Measurements from ENCODE around the gene FMN1.
"Not testable (repeated sequence)": the region's sequence is repeated elsewhere in the genome, so short reads cannot be mapped to it uniquely, and the experiment has no call there.

Gene FMN1

GRCh38 chr15:33086500-33087121 lies 107.9 kb downstream of the FMN1 start:
- DNase-seq: peak; percentile 73

DNA sequence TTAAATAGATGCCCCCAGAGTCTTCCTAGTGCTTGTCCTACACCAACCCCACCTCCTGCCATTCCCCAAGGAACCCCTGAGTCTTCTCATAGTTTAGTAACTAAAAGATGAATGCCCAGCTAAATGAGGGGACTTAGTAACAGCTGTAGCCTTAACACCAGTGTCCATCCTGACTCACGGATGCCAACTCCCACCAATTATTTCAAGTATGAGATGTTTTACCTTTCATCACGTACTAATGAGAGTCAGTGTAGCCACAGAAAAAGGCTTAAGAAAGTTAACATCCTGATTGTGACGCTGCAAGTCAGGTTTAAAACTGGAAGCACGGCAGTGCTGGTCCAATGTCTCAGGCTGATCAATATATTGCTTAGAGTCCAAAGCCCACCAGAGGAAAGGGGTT lies 109.9 kb downstream of the FMN1 start:
- no peak for DNase-seq

DNA sequence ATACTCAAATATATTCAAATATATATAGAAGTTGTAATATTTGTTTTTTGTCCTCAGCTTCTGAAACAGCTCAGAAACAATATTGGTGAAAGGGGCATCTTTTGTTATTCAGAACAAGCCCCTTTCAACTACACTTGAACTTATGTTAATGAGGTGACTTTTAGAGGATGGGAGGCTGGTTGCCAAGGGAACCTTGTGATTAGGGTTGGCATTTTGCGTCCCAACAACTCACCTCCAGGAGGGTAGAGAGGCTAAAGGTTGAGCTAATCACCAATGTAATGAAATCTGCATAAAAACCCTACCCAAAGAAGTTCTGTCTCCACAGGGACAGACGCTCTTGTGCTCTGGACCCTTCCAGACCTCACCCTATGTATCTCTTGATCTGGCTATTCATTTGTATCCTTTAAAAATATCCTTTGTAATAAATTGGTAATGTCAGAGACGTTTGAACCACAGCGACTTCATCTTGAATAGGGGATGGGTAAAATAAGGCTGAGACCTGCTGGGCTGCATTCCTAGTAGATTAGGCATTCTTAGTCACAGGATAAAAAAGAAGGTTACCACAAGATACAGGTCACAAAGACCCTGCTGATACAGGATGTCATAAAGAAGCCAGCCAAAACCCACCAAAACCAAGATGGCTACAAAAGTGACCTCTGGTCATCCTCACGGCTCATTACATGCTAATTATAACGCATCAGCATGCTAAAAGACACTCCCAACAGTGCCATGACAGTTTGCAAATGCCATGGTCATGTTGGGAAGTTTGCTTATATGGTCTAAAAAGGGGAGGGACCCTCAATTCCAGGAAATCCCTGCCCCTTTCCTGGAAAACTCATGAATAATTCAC lies 111.1 kb downstream of the FMN1 start:
- DNase-seq: no peak

DNA sequence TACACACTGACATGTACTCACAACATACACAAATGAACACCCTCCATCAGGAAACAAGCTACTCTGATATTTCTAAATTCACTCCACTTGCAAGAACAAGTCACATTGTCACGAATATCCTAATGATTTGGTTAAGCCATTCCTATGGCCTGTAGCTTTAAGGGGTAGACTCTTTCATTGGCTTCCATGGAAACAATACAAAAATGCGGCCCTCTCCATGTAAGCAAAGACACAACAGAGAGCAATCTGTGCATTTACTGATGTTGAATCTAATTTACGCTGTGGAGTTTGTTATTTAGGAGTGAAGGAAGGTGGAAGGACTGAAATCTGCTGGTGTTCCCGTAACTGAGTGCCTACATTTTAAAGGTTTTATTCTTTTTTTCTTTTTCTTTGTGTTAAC lies 114.5 kb downstream of the FMN1 start:
- DNase-seq: no peak

- no peak for DNase-seq
Observed at GRCh38 chr15:33078607-33079006, 115.9 kb downstream of the FMN1 start.

- DNase-seq: no peak
Observed at GRCh38 chr15:33076937-33077336, 117.6 kb downstream of the FMN1 start.

DNA sequence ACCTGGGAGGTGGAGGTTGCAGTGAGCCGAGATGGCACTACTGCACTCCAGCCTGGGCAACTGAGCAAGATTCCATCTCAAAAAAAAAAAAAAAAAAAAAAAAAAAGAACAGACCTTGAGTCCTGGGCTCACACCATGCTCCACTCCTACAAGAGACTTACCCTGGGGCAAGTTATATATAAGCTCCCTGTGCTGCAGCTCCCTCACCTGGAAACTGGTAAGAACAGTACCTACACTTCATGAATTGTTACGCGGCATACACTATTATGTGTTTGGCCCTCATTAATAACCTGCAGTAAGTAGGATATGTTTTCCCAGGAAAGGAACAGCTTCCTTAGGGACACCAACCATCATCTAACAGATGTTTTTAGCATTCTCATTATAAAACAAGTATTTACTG lies 119.6 kb downstream of the FMN1 start:
- no peak for DNase-seq

DNA sequence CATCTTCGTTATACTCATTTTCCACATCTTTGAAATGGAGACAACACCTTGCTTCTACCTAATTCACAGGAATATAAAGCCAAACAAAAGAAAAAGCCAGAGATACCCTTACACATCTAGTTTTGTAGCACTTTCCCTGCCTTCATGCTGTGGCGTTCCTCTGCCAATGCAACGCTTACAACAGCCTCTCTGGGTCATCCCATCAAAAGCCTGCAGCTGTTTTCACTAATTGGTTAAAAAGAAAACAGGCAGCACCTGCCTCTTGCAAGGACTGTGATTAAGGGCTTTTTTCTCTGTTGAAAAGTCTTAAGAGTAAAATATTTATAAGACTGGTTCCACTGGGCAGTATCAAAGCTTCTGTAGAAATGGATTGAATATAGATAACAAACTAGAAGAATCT lies 120.3 kb downstream of the FMN1 start:
- no peak for DNase-seq

DNA sequence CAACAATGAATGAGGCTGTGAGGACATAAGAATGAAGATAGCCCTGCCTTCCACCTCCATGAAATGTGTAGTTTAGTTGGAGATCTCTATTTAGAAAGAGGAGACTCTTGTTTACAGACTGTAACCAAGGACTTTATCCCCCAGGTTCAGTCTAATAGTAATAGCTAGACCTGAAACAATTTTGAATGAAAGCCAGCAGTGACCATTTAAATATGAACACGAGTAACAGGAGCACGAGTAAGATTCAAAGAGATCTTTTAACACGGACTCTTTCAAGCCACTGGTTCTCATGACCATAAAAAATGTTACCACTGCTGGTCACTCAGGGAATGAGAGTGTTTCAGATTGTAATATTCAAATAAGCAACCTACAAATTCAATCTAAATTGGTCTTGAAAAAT lies 123.1 kb downstream of the FMN1 start:
- DNase-seq: no peak

DNA sequence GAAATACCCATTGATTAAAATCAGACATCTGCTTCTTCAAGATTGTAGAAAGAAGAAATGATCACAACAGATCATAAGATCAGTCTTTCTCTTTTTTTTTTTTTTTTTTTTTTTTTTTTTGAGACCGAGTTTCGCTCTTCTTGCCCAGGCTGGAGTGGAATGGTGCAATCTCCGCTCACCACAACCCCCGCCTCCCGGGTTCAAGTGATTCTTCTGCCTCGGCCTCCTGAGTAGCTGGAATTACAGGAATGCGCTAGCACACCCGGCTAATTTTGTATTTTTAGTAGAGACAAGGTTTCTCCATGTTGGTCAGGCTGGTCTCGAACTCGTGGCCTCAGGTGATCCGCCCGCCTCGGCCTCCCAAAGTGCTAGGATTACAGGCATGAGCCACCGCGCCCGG lies 124.6 kb downstream of the FMN1 start:
- not testable (repeated sequence) for DNase-seq

- DNase-seq: no peak
Observed at GRCh38 chr15:33069161-33069560, 125.4 kb downstream of the FMN1 start.

GRCh38 chr15:33068511-33068990 lies 126.0 kb downstream of the FMN1 start:
- DNase-seq: peak; percentile 60

DNA sequence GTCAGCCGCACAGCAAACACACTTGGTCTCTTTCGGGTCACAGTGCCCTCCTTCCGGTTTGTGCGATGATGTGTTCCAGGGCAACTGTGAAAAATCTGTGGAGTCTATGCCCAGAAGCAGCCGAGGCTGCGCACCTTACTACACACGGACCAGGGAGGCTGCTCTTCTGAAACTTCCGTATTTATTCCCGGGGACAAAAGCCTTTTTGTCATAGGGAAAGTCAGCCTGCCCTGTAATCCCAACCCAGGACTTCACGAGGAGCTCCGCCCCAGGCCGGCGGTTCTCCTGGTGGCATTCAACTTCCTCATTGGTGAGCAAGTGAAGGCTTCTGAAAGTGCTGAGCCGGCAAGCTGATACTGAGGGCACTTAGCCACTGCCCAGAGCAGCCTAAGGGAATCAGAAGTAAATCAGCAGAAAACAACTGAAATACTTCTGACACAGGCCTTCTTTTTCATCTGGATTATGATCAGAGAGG lies 126.5 kb downstream of the FMN1 start:
- DNase-seq: peak; percentile 92

DNA sequence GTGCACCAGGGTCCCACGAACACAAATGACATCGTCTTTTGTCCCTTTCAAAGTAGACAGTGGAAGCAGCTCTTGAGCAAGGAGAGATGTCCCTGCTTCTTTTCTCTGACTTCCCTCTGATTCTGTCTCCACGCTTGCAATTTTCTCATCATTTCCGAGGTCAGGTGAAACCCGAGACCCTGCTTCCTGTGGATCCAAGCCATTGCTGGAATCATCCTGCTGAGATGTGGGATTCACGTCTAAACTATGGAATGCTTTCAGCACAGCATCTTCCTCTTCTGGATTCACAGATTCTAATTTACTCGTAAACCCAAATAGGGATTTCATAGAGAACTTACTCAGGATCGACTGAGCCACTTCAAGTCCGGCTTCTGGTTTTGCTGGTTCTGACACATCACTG lies 127.1 kb downstream of the FMN1 start:
- DNase-seq: no peak

- no peak for DNase-seq
Observed at GRCh38 chr15:33066584-33066983, 127.9 kb downstream of the FMN1 start.

DNA sequence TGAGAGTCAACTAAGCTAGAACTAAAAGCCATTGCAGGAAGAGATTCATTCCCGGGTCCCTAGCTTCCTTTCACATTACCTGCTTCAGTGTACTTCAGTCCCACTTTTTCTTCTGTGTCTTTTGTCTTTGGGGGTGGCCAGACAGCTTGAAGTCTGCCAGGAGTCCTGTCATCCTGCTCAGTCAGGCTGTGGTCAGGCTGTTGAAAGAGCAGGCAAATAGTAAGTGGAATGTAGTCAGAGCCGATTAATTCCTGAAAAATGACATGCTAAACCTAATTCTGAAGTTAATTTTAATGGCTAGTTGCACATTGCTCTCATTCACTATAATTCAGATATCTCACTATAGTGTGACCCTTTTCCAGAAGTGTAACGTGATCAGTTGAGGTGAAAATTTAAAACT lies 129.6 kb downstream of the FMN1 start:
- no peak for DNase-seq

DNA sequence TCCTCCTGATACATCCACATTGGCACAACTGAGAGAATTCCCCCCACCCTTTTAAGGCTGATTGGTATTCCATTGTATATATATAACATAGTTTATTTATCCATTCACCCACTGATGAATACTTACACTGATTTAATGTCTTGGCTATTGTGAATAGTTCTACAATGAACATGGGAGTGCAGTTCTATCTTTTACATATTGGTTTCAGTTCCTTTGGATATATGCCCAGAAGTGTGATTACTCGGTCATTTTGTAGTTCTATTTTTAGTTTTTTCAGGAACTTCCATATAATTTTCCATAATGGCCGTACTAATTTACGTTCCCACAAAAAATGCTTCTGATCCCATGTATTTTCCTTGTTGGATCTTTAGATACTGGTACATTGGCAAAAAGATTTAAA lies 135.3 kb downstream of the FMN1 start:
- peak; percentile 34 for DNase-seq

DNA sequence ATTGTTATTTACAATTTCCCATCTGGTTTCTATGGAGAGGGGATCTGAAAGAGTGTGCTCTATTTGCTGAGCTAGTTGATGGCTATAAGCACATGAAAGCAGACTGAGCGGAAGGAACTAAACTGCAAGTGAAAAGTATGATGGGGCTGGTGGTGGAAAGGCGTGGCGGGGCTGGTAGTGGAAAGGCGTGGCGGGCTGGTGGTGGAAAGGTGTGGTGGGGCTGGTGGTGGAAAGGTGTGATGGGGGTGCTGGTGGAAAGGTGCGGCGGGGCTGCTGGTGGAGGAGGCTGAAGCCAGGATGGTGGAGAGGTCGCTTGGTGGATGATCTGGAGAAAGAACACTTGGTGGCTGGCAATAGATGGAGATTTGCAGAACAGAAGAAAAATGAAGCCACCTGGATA lies 136.7 kb downstream of the FMN1 start:
- no peak for DNase-seq

DNA sequence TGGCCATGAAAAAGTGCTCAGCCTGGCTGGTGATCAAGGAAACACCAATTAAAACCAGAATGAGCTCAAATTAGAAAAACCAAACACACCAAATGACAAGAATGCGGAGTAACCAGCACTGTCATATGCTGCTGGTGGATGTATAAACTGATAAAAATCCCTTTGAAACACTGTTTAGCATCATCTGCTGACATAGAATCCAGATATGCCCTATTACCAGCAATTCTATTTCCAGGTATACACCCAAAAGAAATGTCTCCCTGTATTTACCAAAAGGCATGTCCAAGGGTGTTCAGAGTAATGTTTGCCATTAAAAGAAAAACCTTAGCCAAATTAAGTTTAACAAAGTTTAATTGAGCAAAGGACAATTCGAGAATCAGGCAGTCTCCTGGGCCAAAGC lies 138.6 kb downstream of the FMN1 start:
- DNase-seq: no peak

GRCh38 chr15:33051528-33051927 lies 143.0 kb downstream of the FMN1 start:
- DNase-seq: no peak

DNA sequence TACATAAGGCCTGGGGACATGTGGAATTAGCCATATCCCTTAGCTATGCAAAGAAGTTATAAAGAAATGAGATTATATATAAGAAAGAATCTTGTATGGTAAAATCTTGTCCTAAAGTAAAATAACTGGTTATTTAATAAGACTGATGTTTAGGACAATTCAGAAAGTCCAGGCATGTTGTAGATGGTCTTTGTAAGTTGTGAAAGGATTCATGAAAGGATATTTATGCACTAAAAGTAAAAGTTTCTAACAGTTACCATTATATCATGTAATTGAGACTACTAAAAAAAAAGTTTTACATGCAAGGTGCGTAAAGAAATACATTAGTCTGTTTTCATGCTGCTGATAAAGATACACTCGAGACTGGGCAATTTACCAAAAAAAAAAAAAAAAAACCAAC lies 146.3 kb downstream of the FMN1 start:
- DNase-seq: no peak

- DNase-seq: no peak
Observed at GRCh38 chr15:33047077-33047476, 147.4 kb downstream of the FMN1 start.

DNA sequence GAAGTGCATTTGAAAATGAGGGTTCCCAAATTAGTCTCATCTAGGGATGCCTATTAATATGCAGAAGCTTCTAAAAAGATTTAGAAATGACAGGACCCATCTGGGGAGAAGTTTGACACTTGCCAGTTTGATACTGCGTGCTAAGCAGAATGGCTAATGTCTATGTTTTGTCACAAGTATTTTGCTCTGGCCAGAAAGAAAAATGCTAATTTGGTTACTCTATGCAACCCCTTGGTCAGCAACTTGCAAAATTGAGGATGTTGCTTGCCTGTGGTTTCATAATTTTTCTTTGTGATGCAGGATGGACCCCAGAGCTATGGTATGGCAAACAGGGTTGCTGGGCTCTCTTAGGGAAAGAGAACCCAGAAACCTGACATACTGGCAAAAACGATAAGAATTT lies 148.2 kb downstream of the FMN1 start:
- no peak for DNase-seq

DNA sequence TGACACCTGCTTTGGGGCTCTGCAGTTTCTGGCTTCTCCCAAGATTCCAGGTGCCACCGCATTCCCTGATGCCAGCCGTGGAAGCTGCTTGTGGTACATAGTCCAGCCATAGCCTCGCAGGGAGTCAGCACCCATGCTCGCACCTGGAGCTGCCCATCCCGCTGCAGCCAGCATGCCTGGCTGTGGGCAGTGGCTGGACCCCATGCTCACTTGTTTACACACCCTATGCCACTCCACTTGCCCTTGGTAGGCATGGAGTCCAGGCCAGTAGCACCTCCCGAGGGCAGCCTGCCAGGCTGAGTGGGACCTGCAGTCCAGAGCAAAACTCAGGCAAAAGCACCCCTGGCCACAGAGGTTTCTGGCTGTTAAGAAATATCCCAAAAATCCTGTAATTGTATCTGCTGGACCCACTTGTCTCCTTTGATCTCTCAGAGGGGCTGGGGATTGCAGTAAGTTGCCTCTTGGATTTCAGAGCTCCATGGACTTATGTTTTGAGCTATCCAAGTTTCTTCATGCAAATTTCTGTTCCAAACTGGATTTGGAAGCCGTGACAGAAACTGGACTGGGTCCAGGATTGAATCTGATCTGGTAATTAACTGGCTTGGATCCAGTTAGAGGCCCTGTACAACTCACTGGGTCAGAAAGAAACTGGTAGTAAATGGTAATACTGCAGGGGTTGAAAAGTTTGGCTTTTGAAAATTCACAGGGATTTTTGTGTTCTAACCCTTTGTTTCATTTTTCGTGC lies 149.3 kb downstream of the FMN1 start:
- no peak for DNase-seq

Data from suppressor macrophage treated with lipopolysaccharide for 4 hours (primary cell).